Stomach (tissue), 9 donors: Measurements from ENCODE around the gene CHRND. TPM values are rescaled to one million over a fixed set of nuclear protein-coding genes. Genes with fewer than 3 reads are reported as not detected.

ENCODE experiments used
- DNase-seq, 2 donors: peaks; one replicate each; pipeline versions ENCODE4 v3.0.0 to v3.0.0-alpha.2; 2013 to 2019
- H3K27ac ChIP-seq, 5 donors: fragments of 200-600 bp in 4 of 5; sonication (generic) in 4 of 5; one replicate each; pipeline ENCODE4 v1.5.1; 2013 to 2019; ENCODE audit warnings: mild to moderate bottlenecking in 1 of 5, moderate library complexity in 1 of 5
- H3K27me3 ChIP-seq, 3 donors: fragments of 200-600 bp; sonication (generic); one replicate each; pipeline ENCODE4 v1.5.1; 2017 to 2019; ENCODE audit warnings: mixed run types in 1 of 3
- H3K36me3 ChIP-seq, 4 donors: fragments of 200-600 bp; sonication (generic); 1 replicate in 3 of 4; 2 replicates in 1 of 4; pipeline ENCODE4 v1.5.1; 2016 to 2019
- H3K4me1 ChIP-seq, 4 donors: fragments of 200-600 bp; sonication (generic); one replicate each; pipeline ENCODE4 v1.5.1; 2016 to 2019
- H3K4me3 ChIP-seq, 4 donors: fragments of 200-600 bp; sonication (generic) in 3 of 4; one replicate each; pipeline ENCODE4 v1.5.1; 2016 to 2019; ENCODE audit warnings: mild to moderate bottlenecking in 1 of 4
- H3K9me3 ChIP-seq, 4 donors: fragments of 200-600 bp; sonication (generic); one replicate each; pipeline ENCODE4 v1.5.1; 2016 to 2019
- EP300 ChIP-seq: sonication (generic); formaldehyde crosslinking; IDR thresholded peaks from one replicate; pipeline ENCODE4 v1.6.1; 2017; ENCODE audit warnings: antibody characterized with exemption
- POLR2A ChIP-seq, 4 donors: fragments of 450-650 bp; IDR thresholded peaks; one replicate each; pipeline ENCODE4 v1.6.1; 2016; ENCODE audit warnings: antibody characterized with exemption in 4 of 4, control low read depth in 2 of 4, mild to moderate bottlenecking in 1 of 4, moderate library complexity in 1 of 4
- POLR2AphosphoS5 ChIP-seq, 3 donors: sonication (generic); formaldehyde crosslinking; IDR thresholded peaks; one replicate each; pipeline ENCODE4 v1.6.1; 2016; ENCODE audit warnings: antibody characterized with exemption in 3 of 3
- WGBS, 5 donors: extraction: QIAGEN DNeasy Blood & Tissue Kit in 3 of 5; methylation state at CpG; one replicate each; pipeline versions ENCODE4 v1.1.5 to v1.1.7; 2013 to 2018; 5-methylcytosine and 5-hydroxymethylcytosine counted together
- intact Hi-C: fragments of 100-400 bp; cut with DNase I; formaldehyde crosslinking; loops from one replicate; pipeline ENCODE4 v1.15.1; 2023; ENCODE audit warnings: low total_unique reads
- polyA plus RNA-seq, 3 donors: library from polyadenylated mRNA; stranded (reverse); fragments of 200-250 nt; gene quantifications; one replicate each; pipeline ENCODE4 v1.2.3, GENCODE V29; 2013
- total RNA-seq, 5 donors: library from RNA; depleted of rRNA; stranded (reverse); fragments of >200 nt; gene quantifications; one replicate each; pipeline versions ENCODE4 v1.1.0 to v1.2.3, GENCODE V29; 2014 to 2016
- TF ChIP-seq, protein P1 (sequence below), 7 experiments: fragments of 450-650 bp in 4 of 7; fragments of 200-600 bp in 3 of 7; sonication (generic) in 3 of 7; IDR thresholded peaks; one replicate each; pipeline ENCODE4 v1.5.1; 2016 to 2019; ENCODE audit warnings: antibody characterized with exemption in 7 of 7, control low read depth in 2 of 7, mild to moderate bottlenecking in 1 of 7
- donor health status: healthy with polysubstance abuse.
- donor health status: Bipolar disorder and iron deficiency.
- donor health status: healthy.

Gene CHRND
- total and polyA plus RNA-seq, 8 donors: not detected

DNA sequence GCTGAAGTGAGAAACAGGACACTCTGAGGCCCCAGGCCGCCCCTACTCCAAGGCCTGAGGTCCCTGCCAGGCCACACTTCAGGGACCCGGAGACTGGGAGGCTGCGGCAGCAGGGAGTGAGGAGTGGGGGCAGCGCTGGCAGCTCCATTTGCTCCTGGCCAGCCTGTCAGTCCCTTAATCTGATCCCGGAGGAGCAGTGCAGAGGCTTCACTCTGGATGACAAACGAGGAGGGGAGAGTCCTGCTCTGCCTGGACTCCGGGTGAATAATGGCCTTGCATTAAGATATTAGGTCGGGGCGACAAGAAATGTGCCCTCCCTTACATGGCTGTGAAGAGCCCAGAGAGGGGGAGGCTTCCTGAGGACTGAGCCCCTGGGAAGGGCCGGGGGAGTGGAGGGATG lies 20.1 kb upstream of the CHRND start:
- Histone ChIP-seq H3K4me3 (no peak overlapping the region), H3K27ac (no peak overlapping the region), H3K4me1 (peaks cover 9 to 28% (median 24%) of the 10 kb centered on the region in 4 donors), H3K9me3 (no peaks in the 10 kb centered on the region), H3K36me3 (no peaks in the 10 kb centered on the region), H3K27me3 (peaks cover 0 to 61% (median 30%) of the 10 kb centered on the region in 3 donors)
- intact Hi-C loops: no loop called here
- DNase-seq: no peak
- TF ChIP-seq POLR2AphosphoS5 (IDR thresholded peaks at IDR 0.05) (no peak), POLR2A (IDR thresholded peaks at IDR 0.05) (no peak), EP300 (no peak)
- TF ChIP-seq, protein P1, sequence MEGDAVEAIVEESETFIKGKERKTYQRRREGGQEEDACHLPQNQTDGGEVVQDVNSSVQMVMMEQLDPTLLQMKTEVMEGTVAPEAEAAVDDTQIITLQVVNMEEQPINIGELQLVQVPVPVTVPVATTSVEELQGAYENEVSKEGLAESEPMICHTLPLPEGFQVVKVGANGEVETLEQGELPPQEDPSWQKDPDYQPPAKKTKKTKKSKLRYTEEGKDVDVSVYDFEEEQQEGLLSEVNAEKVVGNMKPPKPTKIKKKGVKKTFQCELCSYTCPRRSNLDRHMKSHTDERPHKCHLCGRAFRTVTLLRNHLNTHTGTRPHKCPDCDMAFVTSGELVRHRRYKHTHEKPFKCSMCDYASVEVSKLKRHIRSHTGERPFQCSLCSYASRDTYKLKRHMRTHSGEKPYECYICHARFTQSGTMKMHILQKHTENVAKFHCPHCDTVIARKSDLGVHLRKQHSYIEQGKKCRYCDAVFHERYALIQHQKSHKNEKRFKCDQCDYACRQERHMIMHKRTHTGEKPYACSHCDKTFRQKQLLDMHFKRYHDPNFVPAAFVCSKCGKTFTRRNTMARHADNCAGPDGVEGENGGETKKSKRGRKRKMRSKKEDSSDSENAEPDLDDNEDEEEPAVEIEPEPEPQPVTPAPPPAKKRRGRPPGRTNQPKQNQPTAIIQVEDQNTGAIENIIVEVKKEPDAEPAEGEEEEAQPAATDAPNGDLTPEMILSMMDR (IDR thresholded peaks at IDR 0.05): no peak
- WGBS, 5 donors: 43 to 58% (median 50%) methylated on average over 4 to 10 of the region's 10 CpGs

DNA sequence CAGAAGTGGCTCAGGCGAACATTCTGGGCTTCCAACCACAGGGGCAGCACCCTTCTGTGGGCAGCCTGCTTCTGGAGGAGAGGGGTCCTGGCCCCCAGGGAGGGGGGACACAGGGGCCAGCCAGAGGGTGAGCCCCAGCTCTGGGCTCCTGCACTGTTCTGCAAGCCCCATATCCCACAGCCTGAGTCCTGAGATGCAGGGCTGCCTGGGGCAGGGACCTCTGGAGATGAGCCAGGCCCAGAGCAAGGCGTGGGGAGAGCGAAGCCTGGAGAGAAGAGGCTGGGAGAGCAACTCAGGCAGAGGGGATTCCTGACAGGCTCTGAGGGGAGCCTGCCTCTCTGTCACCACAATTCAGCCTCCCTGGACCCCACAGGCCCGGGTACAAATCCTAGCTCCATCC lies 19.3 kb upstream of the CHRND start:
- DNase-seq: no peak
- no peaks in the 10 kb centered on the region for H3K9me3 ChIP-seq
- TF ChIP-seq, protein P1 (IDR thresholded peaks at IDR 0.05): no peak
- 53 to 72% (median 59%) methylated on average over 4 of the region's 4 CpGs for WGBS, 5 donors
- H3K4me1 ChIP-seq: peaks cover 9 to 24% (median 21%) of the 10 kb centered on the region in 4 donors
- peaks cover 0 to 68% (median 30%) of the 10 kb centered on the region in 3 donors for H3K27me3 ChIP-seq
- H3K4me3 ChIP-seq: no peak overlapping the region
- intact Hi-C loops: no loop called here
- H3K36me3 ChIP-seq: no peaks in the 10 kb centered on the region
- H3K27ac ChIP-seq: no peak overlapping the region

DNA sequence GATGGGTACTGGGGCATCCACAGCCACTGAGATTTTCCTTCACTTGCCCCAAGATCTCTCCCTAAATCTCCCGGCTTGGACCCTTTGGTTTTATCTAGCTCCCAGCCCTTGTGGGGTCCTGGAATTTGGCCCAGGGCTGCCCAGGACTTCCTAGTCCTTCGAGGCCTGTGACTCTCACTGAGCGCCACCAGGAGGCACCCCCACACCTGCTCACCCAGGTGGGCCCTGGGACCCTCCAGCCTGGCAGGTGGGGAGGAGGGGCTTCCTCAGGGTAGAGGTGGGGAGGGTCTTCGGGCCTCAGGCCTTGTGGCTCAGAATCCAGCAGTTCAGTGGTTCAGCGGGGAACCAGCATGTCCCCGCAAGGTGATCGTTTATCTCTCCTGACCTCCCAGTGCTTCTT lies 17.7 kb upstream of the CHRND start:
- no peak for DNase-seq
- 56 to 75% (median 72%) methylated on average over 2 to 7 of the region's 7 CpGs for WGBS, 5 donors
- intact Hi-C loops: no loop called here
- no peak overlapping the region for H3K27ac ChIP-seq
- no peaks in the 10 kb centered on the region for H3K36me3 ChIP-seq
- no peaks in the 10 kb centered on the region for H3K9me3 ChIP-seq
- no peak for TF ChIP-seq POLR2A (IDR thresholded peaks at IDR 0.05)
- TF ChIP-seq EP300: no peak
- TF ChIP-seq POLR2AphosphoS5 (IDR thresholded peaks at IDR 0.05): no peak
- H3K4me1 ChIP-seq: peaks cover 0 to 9% (median 7%) of the 10 kb centered on the region in 4 donors
- H3K4me3 ChIP-seq: no peak overlapping the region
- H3K27me3 ChIP-seq: peaks cover 0 to 67% (median 15%) of the 10 kb centered on the region in 3 donors

DNA sequence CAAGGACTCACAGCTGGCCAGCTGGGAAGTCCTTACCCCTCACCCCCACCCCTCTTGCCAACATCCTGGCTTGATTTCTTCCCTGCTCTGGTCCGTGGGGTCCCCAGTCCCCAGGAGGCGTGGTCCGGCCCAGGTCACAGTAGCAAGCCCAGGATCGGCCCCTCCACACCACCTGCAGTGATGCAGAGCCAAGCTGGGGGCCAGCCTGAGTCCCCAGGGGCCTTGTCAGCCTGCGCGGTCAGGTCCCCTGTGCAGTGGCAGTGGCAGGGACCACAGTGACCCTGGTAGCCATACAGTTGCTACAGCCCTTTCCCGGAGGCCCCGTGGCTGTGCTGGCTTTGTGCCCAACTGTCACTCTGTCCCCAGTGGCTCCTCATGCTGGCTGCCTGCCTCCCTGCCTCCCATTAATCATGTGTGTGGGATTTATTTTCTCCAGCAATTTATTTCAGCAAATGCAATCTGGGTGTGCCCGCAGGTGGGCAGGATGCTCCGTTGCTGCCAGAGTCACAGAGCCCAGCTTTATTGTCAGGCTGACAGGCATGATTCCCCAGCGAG lies 14.5 kb upstream of the CHRND start:
- intact Hi-C loops: no loop called here
- no peak for DNase-seq
- 33 to 63% (median 54%) methylated on average over 3 to 11 of the region's 11 CpGs for WGBS, 5 donors

DNA sequence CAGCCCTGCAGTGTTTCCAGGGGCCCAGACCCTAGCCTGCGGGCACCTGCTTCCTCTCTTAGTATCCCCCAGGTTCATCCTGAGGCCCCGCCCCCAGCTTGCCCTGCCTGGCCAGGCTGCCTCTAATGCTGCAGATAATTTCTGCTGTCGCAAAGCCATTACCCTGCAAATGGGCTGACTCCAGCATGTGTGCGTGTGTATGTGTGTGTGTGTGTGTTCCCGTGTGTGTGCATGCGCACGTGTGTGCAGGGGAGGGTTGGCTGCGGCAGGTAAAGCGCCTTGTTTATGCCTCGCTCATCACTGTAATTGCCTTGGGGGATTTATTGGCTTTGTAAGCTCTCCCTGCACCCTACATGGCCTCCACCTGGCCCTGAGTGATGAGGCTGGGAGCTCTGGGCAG lies 13.4 kb upstream of the CHRND start:
- Histone ChIP-seq H3K27me3 (peaks cover 0 to 39% (median 0%) of the 10 kb centered on the region in 3 donors), H3K4me3 (no peak overlapping the region), H3K9me3 (no peaks in the 10 kb centered on the region), H3K27ac (no peak overlapping the region), H3K36me3 (no peaks in the 10 kb centered on the region), H3K4me1 (no peaks in the 10 kb centered on the region)
- intact Hi-C loops: no loop called here
- peak in 1 of 2 donors; percentile 74 for DNase-seq
- TF ChIP-seq POLR2A (IDR thresholded peaks at IDR 0.05) (no peak), EP300 (no peak), POLR2AphosphoS5 (IDR thresholded peaks at IDR 0.05) (no peak)
- TF ChIP-seq, protein P1 (IDR thresholded peaks at IDR 0.05): no peak
- WGBS, 5 donors: 65 to 95% (median 78%) methylated on average over 4 to 10 of the region's 10 CpGs

More for the DNA sequence above, 14.5 kb upstream of the CHRND start:
- Histone ChIP-seq H3K27ac (no peak overlapping the region), H3K36me3 (no peaks in the 10 kb centered on the region), H3K4me1 (no peaks in the 10 kb centered on the region), H3K27me3 (peaks cover 0 to 43% (median 0%) of the 10 kb centered on the region in 3 donors), H3K4me3 (no peak overlapping the region), H3K9me3 (no peaks in the 10 kb centered on the region)
- TF ChIP-seq POLR2AphosphoS5 (IDR thresholded peaks at IDR 0.05) (no peak), EP300 (no peak), POLR2A (IDR thresholded peaks at IDR 0.05) (no peak)
- TF ChIP-seq, protein P1 (IDR thresholded peaks at IDR 0.05): no peak
